ENCODE measurements around the gene TMC8. TPM values are rescaled to one million over a fixed set of nuclear protein-coding genes. Genes with fewer than 3 reads are reported as not detected.

The TMC8 gene
- total RNA-seq, 1 experiment from 2014 or later: 0.32 TPM

DNA sequence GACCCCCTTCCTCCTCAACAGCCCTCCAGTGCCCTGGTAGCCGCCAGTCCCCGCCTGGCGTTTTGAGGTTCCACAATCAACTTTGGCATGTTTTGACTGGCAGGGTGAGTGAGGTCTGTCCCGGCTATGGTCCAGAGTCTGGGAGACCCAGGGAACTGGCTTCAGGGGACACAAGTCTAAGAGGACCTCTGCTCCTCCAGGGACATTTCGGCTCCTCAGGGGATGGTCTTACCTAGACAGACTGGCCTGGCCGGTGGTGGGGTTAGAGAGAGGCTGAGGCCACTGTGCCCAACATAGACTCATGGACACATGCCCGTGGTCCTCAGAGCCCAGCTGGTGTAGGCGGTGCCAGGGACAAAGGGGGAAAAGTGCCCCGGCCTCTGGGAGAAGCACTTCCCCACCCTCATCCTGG lies 2.2 kb downstream of the TMC8 start:
- Histone ChIP-seq H3K4me3 (ENCODE audit: low read depth, low read length, poor library complexity, severe bottlenecking) (no peak overlapping the region), H3K27ac (ENCODE audit: low read depth, low read length, poor library complexity, severe bottlenecking) (no peak overlapping the region), H3K4me1 (ENCODE audit: insufficient read depth, low read length, poor library complexity, severe bottlenecking) (peaks cover 33% of the 10 kb centered on the region), H3K9me3 (ENCODE audit: low read depth, low read length, poor library complexity, severe bottlenecking) (no peaks in the 10 kb centered on the region), H3K27me3 (replicated peaks; ENCODE audit: insufficient read depth, low read depth, low read length, poor library complexity) (no peaks in the 10 kb centered on the region), H3K36me3 (ENCODE audit: insufficient read depth, low read length, poor library complexity, severe bottlenecking) (no peaks in the 10 kb centered on the region)
- CTCF ChIA-PET: no interaction called here
- intact Hi-C loops (cut with micrococcal nuclease; ENCODE audit: unreplicated experiment): no loop called here
- TF ChIP-seq EZH2 (IDR thresholded peaks at IDR 0.05; ENCODE audit: borderline replicate concordance, low read depth, low read length, poor library complexity, severe bottlenecking): no peak
- TF ChIP-seq, protein P1, sequence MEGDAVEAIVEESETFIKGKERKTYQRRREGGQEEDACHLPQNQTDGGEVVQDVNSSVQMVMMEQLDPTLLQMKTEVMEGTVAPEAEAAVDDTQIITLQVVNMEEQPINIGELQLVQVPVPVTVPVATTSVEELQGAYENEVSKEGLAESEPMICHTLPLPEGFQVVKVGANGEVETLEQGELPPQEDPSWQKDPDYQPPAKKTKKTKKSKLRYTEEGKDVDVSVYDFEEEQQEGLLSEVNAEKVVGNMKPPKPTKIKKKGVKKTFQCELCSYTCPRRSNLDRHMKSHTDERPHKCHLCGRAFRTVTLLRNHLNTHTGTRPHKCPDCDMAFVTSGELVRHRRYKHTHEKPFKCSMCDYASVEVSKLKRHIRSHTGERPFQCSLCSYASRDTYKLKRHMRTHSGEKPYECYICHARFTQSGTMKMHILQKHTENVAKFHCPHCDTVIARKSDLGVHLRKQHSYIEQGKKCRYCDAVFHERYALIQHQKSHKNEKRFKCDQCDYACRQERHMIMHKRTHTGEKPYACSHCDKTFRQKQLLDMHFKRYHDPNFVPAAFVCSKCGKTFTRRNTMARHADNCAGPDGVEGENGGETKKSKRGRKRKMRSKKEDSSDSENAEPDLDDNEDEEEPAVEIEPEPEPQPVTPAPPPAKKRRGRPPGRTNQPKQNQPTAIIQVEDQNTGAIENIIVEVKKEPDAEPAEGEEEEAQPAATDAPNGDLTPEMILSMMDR (conservative IDR thresholded peaks at IDR 0.05; ENCODE audit: low read depth, low read length): no peak
- BruUV-seq (replicated peaks): no TSS peak
- POLR2A ChIA-PET (ENCODE audit: low non-redundant PET): no interaction called here
- DNase-seq (ENCODE audit: low spot score): no peak

DNA sequence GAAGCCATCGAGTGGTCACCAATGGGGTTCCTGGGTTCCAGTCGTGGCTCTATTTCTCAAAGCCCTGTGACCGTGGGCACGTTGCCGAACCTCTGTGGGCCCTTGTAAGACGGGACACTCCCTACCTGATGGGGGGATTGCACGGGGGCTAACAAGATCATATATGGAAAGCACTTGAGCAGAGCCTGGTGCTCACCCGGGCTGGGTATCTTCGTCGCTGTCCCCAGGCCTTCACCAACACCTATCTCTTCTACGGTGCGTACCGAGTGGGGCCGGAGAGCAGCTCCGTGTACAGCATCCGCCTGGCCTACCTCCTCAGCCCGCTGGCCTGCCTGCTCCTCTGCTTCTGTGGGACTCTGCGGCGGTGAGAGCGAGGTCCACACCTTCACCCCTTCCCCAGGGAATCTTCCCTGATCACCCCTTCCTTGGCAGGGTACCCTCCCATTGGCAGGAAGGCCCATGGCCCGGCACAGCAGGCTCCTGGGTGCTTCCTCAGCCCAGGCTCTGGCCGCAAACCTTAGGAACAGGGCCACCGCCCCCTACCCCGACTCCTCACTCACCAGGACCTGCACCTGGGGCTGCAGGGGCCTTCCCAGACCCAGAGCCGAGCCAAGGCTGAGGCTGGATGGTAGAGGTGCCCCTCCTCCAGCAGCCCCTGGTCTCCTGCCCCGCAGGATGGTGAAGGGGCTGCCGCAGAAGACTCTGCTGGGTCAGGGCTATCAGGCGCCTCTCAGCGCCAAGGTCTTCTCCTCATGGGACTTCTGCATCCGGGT lies 2.8 kb downstream of the TMC8 start:
- CTCF ChIA-PET: no interaction called here
- Histone ChIP-seq H3K9me3 (ENCODE audit: low read depth, low read length, poor library complexity, severe bottlenecking) (no peaks in the 10 kb centered on the region), H3K4me1 (ENCODE audit: insufficient read depth, low read length, poor library complexity, severe bottlenecking) (peaks cover 27% of the 10 kb centered on the region), H3K27me3 (replicated peaks; ENCODE audit: insufficient read depth, low read depth, low read length, poor library complexity) (no peaks in the 10 kb centered on the region), H3K36me3 (ENCODE audit: insufficient read depth, low read length, poor library complexity, severe bottlenecking) (no peaks in the 10 kb centered on the region), H3K4me3 (ENCODE audit: low read depth, low read length, poor library complexity, severe bottlenecking) (no peak overlapping the region), H3K27ac (ENCODE audit: low read depth, low read length, poor library complexity, severe bottlenecking) (no peak overlapping the region)
- POLR2A ChIA-PET (ENCODE audit: low non-redundant PET): no interaction called here
- no peak for DNase-seq (ENCODE audit: low spot score)
- no peak for TF ChIP-seq EZH2 (IDR thresholded peaks at IDR 0.05; ENCODE audit: borderline replicate concordance, low read depth, low read length, poor library complexity, severe bottlenecking)
- TF ChIP-seq, protein P1 (conservative IDR thresholded peaks at IDR 0.05; ENCODE audit: low read depth, low read length): no peak
- BruUV-seq (replicated peaks): no TSS peak
- intact Hi-C loops (cut with micrococcal nuclease; ENCODE audit: unreplicated experiment): no loop called here

DNA sequence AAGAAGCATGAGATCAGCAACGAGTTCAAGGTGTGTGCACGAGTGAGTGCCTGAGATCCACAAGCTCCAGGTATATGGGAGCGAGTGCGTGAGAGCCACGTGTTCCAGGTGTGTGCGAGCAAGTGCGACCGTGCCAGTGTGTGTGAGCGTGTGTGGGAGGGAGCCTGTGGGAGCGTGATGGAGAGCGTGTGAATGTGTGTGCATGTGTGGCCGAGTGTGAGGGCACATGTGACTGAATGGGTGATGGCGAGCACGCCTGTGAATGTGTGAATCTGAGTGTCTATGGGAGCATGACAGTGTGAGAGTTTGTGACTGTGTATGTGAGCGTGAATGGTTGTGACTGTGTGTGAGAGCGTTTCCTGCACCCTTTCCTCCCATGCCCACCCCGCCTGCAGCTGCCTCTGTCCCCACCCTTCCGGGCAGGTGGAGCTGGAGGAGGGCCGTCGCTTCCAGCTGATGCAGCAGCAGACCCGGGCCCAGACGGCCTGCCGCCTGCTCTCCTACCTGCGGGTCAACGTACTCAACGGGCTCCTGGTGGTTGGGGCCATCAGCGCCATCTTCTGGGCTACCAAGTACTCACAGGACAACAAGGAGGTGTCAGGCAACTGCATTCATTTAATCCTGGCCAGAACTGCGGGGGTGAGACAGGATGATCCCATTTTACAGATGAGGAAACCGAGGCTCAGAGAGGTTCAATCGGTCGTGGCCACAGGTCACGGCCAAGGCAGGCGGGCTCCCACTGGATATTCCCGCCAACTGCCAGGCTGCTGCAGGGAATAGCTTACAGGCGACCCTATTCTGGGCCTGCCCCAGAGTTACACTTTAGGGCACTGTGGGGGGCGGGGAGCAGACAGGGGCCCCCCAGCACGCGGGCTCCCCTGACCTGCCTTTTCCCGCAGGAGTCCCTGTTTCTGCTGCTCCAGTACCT lies 3.7 kb downstream of the TMC8 start:
- DNase-seq (ENCODE audit: low spot score): peak; percentile 70
- H3K9me3 ChIP-seq (ENCODE audit: low read depth, low read length, poor library complexity, severe bottlenecking): no peaks in the 10 kb centered on the region
- no peaks in the 10 kb centered on the region for H3K36me3 ChIP-seq (ENCODE audit: insufficient read depth, low read length, poor library complexity, severe bottlenecking)
- no peak overlapping the region for H3K4me3 ChIP-seq (ENCODE audit: low read depth, low read length, poor library complexity, severe bottlenecking)
- peaks cover 23% of the 10 kb centered on the region for H3K4me1 ChIP-seq (ENCODE audit: insufficient read depth, low read length, poor library complexity, severe bottlenecking)
- ChIA-PET CTCF (interaction anchor here (0.5 to 0.6 kb wide), 2 partner anchors 442 to 825 kb away, joined by 4 to 7 read pairs; no protein-coding TSS in a partner anchor), POLR2A (ENCODE audit: low non-redundant PET) (no interaction called here)
- TF ChIP-seq EZH2 (IDR thresholded peaks at IDR 0.05; ENCODE audit: borderline replicate concordance, low read depth, low read length, poor library complexity, severe bottlenecking): no peak
- TF ChIP-seq, protein P1 (conservative IDR thresholded peaks at IDR 0.05; ENCODE audit: low read depth, low read length): peak; percentile 78
- H3K27ac ChIP-seq (ENCODE audit: low read depth, low read length, poor library complexity, severe bottlenecking): no peak overlapping the region
- no TSS peak for BruUV-seq (replicated peaks)
- H3K27me3 ChIP-seq (replicated peaks; ENCODE audit: insufficient read depth, low read depth, low read length, poor library complexity): no peaks in the 10 kb centered on the region
- intact Hi-C loops (cut with micrococcal nuclease; ENCODE audit: unreplicated experiment): no loop called here
